Measurements from ENCODE around the gene MAD1L1. TPM values are rescaled to one million over a fixed set of nuclear protein-coding genes. Genes with fewer than 3 reads are reported as not detected.
A peak's percentile ranks its signal among the peaks of the same experiment; 100 is the strongest.

MAD1L1 gene
- total RNA-seq, 1 donor from 2014 or later, result 57.4 TPM

- Histone ChIP-seq H3K27me3 (ENCODE audit: control insufficient read depth, insufficient read depth, low read length) (no peaks in the 10 kb centered on the region), H3K36me3 (ENCODE audit: control insufficient read depth, insufficient read depth, low read length) (peaks cover 4% of the 10 kb centered on the region), H3K4me3 (ENCODE audit: low read depth, low read length) (no peak overlapping the region)
- DNase-seq (ENCODE audit: low read depth) (peak; percentile 69), FAIRE-seq (no peak)
- no peak for TF ChIP-seq CTCF (IDR thresholded peaks at IDR 0.05; ENCODE audit: insufficient read depth, low read length, severe bottlenecking)
Measured at GRCh38 chr7:2118630-2119190, 114.0 kb downstream of the MAD1L1 start.

GRCh38 chr7:2118056-2118455 lies 114.7 kb downstream of the MAD1L1 start:
- no peak overlapping the region for H3K4me3 ChIP-seq (ENCODE audit: low read depth, low read length)
- no peaks in the 10 kb centered on the region for H3K27me3 ChIP-seq (ENCODE audit: control insufficient read depth, insufficient read depth, low read length)
- TF ChIP-seq CTCF (IDR thresholded peaks at IDR 0.05; ENCODE audit: insufficient read depth, low read length, severe bottlenecking), result no peak
- FAIRE-seq, result no peak
- no peak for DNase-seq (ENCODE audit: low read depth)
- peaks cover 4% of the 10 kb centered on the region for H3K36me3 ChIP-seq (ENCODE audit: control insufficient read depth, insufficient read depth, low read length)

- no peaks in the 10 kb centered on the region for H3K27me3 ChIP-seq (ENCODE audit: control insufficient read depth, insufficient read depth, low read length)
- no peak overlapping the region for H3K4me3 ChIP-seq (ENCODE audit: low read depth, low read length)
- TF ChIP-seq CTCF (IDR thresholded peaks at IDR 0.05; ENCODE audit: insufficient read depth, low read length, severe bottlenecking), result no peak
- no peak for DNase-seq (ENCODE audit: low read depth)
- peaks cover 3% of the 10 kb centered on the region for H3K36me3 ChIP-seq (ENCODE audit: control insufficient read depth, insufficient read depth, low read length)
- FAIRE-seq, result no peak
Measured at GRCh38 chr7:2117646-2118045, 115.1 kb downstream of the MAD1L1 start.

- TF ChIP-seq CTCF (IDR thresholded peaks at IDR 0.05; ENCODE audit: insufficient read depth, low read length, severe bottlenecking), result no peak
- FAIRE-seq, result no peak
- DNase-seq (ENCODE audit: low read depth), result no peak
- H3K4me3 ChIP-seq (ENCODE audit: low read depth, low read length), result no peak overlapping the region
- H3K36me3 ChIP-seq (ENCODE audit: control insufficient read depth, insufficient read depth, low read length), result peaks cover 3% of the 10 kb centered on the region
- no peaks in the 10 kb centered on the region for H3K27me3 ChIP-seq (ENCODE audit: control insufficient read depth, insufficient read depth, low read length)
Measured at GRCh38 chr7:2116989-2117591, 115.7 kb downstream of the MAD1L1 start.

- Histone ChIP-seq H3K27me3 (ENCODE audit: control insufficient read depth, insufficient read depth, low read length) (no peaks in the 10 kb centered on the region), H3K4me3 (ENCODE audit: low read depth, low read length) (no peak overlapping the region), H3K36me3 (ENCODE audit: control insufficient read depth, insufficient read depth, low read length) (peaks cover under 1% of the 10 kb centered on the region)
- TF ChIP-seq CTCF (IDR thresholded peaks at IDR 0.05; ENCODE audit: insufficient read depth, low read length, severe bottlenecking), result no peak
- DNase-seq (ENCODE audit: low read depth), result no peak
- FAIRE-seq, result no peak
Measured at GRCh38 chr7:2116448-2116810, 116.3 kb downstream of the MAD1L1 start.

Data from bronchial epithelial cell (primary cell).